Fibroblast of lung (primary cell): ENCODE data around the gene CERK. TPM values are rescaled to one million over a fixed set of nuclear protein-coding genes. Genes with fewer than 3 reads are reported as not detected.

Experiments
- DNase-seq, 2 donors: peaks; one replicate each; pipeline versions ENCODE4 v3.0.0 to v3.0.0-alpha.2; 2010; ENCODE audit warnings: low read depth in 2 of 2
- H2AFZ ChIP-seq: 2 replicates; pipeline ENCODE4 v1.5.1; 2012; ENCODE audit warnings: low read length, control low read depth, inconsistent platforms
- H3K27ac ChIP-seq: 2 replicates; pipeline ENCODE4 v1.5.1; 2011; ENCODE audit warnings: low read length, control low read depth; ENCODE audit not compliant: insufficient read depth
- H3K27me3 ChIP-seq: 2 replicates; pipeline ENCODE4 v1.5.1; 2011; ENCODE audit warnings: mild to moderate bottlenecking, low read length; ENCODE audit not compliant: control insufficient read depth, insufficient read depth
- H3K36me3 ChIP-seq: 2 replicates; pipeline ENCODE4 v1.5.1; 2011; ENCODE audit warnings: low read length; ENCODE audit not compliant: control insufficient read depth, insufficient read depth
- H3K4me1 ChIP-seq: 2 replicates; pipeline ENCODE4 v1.5.1; 2011; ENCODE audit warnings: low read length; ENCODE audit not compliant: control insufficient read depth, insufficient read depth; ENCODE audit errors: extremely low read depth
- H3K4me2 ChIP-seq: 2 replicates; pipeline ENCODE4 v1.5.1; 2011; ENCODE audit warnings: low read length, control low read depth; ENCODE audit not compliant: insufficient read depth; ENCODE audit errors: extremely low read depth
- H3K4me3 ChIP-seq, 4 experiments: fragments of 200-600 bp in 1 of 4; sonication (generic) in 1 of 4; replicated peaks in 1 of 4; 2 replicates each; pipeline ENCODE4 v1.5.1; 2011 to 2016; ENCODE audit warnings: low read length in 4 of 4, low read depth in 3 of 4, mild to moderate bottlenecking in 3 of 4, control low read depth in 2 of 4, inconsistent platforms in 1 of 4, mixed read lengths in 1 of 4; ENCODE audit not compliant: insufficient read depth in 1 of 4; ENCODE audit errors: control extremely low read depth in 1 of 4
- H3K79me2 ChIP-seq: 2 replicates; pipeline ENCODE4 v1.5.1; 2012; ENCODE audit warnings: mild to moderate bottlenecking, low read length, inconsistent platforms; ENCODE audit not compliant: control insufficient read depth, insufficient read depth
- H3K9ac ChIP-seq: 2 replicates; pipeline ENCODE4 v1.5.1; 2011; ENCODE audit warnings: mild to moderate bottlenecking, low read length, control low read depth; ENCODE audit not compliant: insufficient read depth
- H3K9me3 ChIP-seq: 2 replicates; pipeline ENCODE4 v1.5.1; 2012; ENCODE audit warnings: low read depth, low read length; ENCODE audit not compliant: control insufficient read depth, insufficient read depth
- H4K20me1 ChIP-seq: 2 replicates; pipeline ENCODE4 v1.5.1; 2011; ENCODE audit warnings: low read length; ENCODE audit not compliant: control insufficient read depth, insufficient read depth; ENCODE audit errors: extremely low read depth
- EZH2 ChIP-seq: IDR thresholded peaks from 2 replicates; pipeline ENCODE4 v1.5.1; 2012; ENCODE audit warnings: low read length, control low read depth, mild to moderate bottlenecking; ENCODE audit errors: missing control alignments
- polyA plus RNA-seq, 2 donors: library from polyadenylated mRNA; depleted of rRNA in 1 of 2; stranded (reverse) in 1 of 2; unstranded in 1 of 2; fragments of >200 nt; gene quantifications; 2 replicates each; pipeline ENCODE4 v1.2.1, GENCODE V29; 2011 to 2012; ENCODE audit warnings: missing spikeins in 1 of 2
- total RNA-seq: library from RNA; depleted of rRNA; stranded (reverse); fragments of >200 nt; gene quantifications from 2 replicates; pipeline ENCODE4 v1.2.1, GENCODE V29; 2014
- TF ChIP-seq, protein P1 (sequence below), 2 donors: IDR thresholded peaks in 1 of 2; conservative IDR thresholded peaks in 1 of 2; 1 replicate in 1 of 2; 2 replicates in 1 of 2; pipeline ENCODE4 v1.5.1; 2011 to 2012; ENCODE audit warnings: low read length in 2 of 2, control low read depth in 1 of 2, inconsistent platforms in 1 of 2, low read depth in 1 of 2, mild to moderate bottlenecking in 1 of 2

Gene CERK
- total and polyA plus RNA-seq, 2 donors (not counting 1 experiment from before 2014, with no cell fraction given): 19.5 to 24.9 TPM

- no peak for TF ChIP-seq EZH2
- TF ChIP-seq, protein P1, sequence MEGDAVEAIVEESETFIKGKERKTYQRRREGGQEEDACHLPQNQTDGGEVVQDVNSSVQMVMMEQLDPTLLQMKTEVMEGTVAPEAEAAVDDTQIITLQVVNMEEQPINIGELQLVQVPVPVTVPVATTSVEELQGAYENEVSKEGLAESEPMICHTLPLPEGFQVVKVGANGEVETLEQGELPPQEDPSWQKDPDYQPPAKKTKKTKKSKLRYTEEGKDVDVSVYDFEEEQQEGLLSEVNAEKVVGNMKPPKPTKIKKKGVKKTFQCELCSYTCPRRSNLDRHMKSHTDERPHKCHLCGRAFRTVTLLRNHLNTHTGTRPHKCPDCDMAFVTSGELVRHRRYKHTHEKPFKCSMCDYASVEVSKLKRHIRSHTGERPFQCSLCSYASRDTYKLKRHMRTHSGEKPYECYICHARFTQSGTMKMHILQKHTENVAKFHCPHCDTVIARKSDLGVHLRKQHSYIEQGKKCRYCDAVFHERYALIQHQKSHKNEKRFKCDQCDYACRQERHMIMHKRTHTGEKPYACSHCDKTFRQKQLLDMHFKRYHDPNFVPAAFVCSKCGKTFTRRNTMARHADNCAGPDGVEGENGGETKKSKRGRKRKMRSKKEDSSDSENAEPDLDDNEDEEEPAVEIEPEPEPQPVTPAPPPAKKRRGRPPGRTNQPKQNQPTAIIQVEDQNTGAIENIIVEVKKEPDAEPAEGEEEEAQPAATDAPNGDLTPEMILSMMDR (conservative IDR thresholded peaks at IDR 0.05 in 1 of 2, IDR thresholded peaks at IDR 0.05 in 1 of 2; ENCODE audit: low read depth in 1 of 2, low read length in 2 of 2): no peak
- Histone ChIP-seq H3K4me1 (peaks cover 2% of the 10 kb centered on the region), H3K9me3 (no peaks in the 10 kb centered on the region), H3K4me3 (no peak overlapping the region), H3K36me3 (no peaks in the 10 kb centered on the region), H3K79me2 (peaks cover 35% of the 10 kb centered on the region), H3K9ac (no peak overlapping the region), H3K27ac (no peak overlapping the region), H4K20me1 (no peaks in the 10 kb centered on the region), H3K4me2 (no peak overlapping the region), H3K27me3 (no peaks in the 10 kb centered on the region), H2AFZ (no peak overlapping the region)
- DNase-seq: no peak
Measured at GRCh38 chr22:46775850-46776826, 38.1 kb upstream of the CERK start.

- Histone ChIP-seq H3K27ac (no peak overlapping the region), H3K36me3 (no peaks in the 10 kb centered on the region), H3K27me3 (no peaks in the 10 kb centered on the region), H3K4me2 (no peak overlapping the region), H3K9me3 (no peaks in the 10 kb centered on the region), H3K79me2 (peaks cover 35% of the 10 kb centered on the region), H3K9ac (no peak overlapping the region), H2AFZ (no peak overlapping the region), H3K4me3 (no peak overlapping the region), H4K20me1 (no peaks in the 10 kb centered on the region), H3K4me1 (peaks cover 3% of the 10 kb centered on the region)
- no peak for DNase-seq
- TF ChIP-seq, protein P1 (conservative IDR thresholded peaks at IDR 0.05 in 1 of 2, IDR thresholded peaks at IDR 0.05 in 1 of 2; ENCODE audit: low read depth in 1 of 2, low read length in 2 of 2): no peak
- TF ChIP-seq EZH2: no peak
Measured at GRCh38 chr22:46774980-46775849, 37.2 kb upstream of the CERK start.
